WTC11 (cell line): ENCODE results near the gene PLPP3.

Experiments used
- CREM ChIP-seq: sonication (generic); formaldehyde crosslinking; IDR thresholded peaks from 2 replicates; pipeline ENCODE4 v1.8.1; 2022; ENCODE audit warnings: mild to moderate bottlenecking, missing genetic modification reagents, moderate library complexity
- TF ChIP-seq, protein P1 (sequence below): fragments of 200-600 bp; IDR thresholded peaks from 2 replicates; pipeline ENCODE4 v1.8.0; 2022; ENCODE audit warnings: antibody characterized with exemption
- TF ChIP-seq, protein P2 (sequence below): sonication (generic); formaldehyde crosslinking; IDR thresholded peaks from 2 replicates; pipeline ENCODE4 v1.8.0; 2022; ENCODE audit warnings: mild to moderate bottlenecking, missing genetic modification reagents

DNA sequence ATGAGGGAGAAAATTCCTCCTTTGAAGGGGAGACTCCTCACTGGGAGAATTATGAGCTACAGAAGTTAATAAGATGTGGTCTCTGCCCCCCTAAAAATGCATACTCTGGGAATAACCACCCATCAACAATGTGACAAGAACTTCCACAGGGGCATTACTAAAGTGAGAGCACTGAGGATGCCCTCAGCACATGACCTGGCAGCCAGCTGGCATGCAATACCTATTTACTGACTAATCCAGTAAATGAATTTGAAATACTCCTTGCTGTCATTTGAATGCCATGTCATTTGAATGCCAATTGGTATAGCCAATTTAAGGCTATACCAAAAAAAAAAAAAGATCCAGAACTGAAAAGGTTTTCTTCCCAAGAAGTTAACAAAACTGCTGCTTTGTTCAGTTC lies 30.8 kb downstream of the PLPP3 start:
- TF ChIP-seq, protein P1, sequence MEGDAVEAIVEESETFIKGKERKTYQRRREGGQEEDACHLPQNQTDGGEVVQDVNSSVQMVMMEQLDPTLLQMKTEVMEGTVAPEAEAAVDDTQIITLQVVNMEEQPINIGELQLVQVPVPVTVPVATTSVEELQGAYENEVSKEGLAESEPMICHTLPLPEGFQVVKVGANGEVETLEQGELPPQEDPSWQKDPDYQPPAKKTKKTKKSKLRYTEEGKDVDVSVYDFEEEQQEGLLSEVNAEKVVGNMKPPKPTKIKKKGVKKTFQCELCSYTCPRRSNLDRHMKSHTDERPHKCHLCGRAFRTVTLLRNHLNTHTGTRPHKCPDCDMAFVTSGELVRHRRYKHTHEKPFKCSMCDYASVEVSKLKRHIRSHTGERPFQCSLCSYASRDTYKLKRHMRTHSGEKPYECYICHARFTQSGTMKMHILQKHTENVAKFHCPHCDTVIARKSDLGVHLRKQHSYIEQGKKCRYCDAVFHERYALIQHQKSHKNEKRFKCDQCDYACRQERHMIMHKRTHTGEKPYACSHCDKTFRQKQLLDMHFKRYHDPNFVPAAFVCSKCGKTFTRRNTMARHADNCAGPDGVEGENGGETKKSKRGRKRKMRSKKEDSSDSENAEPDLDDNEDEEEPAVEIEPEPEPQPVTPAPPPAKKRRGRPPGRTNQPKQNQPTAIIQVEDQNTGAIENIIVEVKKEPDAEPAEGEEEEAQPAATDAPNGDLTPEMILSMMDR: no peak
- TF ChIP-seq, protein P2, sequence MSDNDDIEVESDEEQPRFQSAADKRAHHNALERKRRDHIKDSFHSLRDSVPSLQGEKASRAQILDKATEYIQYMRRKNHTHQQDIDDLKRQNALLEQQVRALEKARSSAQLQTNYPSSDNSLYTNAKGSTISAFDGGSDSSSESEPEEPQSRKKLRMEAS (CRISPR knock-in tag): no peak
- TF ChIP-seq CREM (CRISPR knock-in tag): no peak
